ENCODE measurements around the gene IFITM1.
"Not testable (repeated sequence)": the region's sequence is repeated elsewhere in the genome, so short reads cannot be mapped to it uniquely, and the experiment has no call there.

IFITM1 gene

DNA sequence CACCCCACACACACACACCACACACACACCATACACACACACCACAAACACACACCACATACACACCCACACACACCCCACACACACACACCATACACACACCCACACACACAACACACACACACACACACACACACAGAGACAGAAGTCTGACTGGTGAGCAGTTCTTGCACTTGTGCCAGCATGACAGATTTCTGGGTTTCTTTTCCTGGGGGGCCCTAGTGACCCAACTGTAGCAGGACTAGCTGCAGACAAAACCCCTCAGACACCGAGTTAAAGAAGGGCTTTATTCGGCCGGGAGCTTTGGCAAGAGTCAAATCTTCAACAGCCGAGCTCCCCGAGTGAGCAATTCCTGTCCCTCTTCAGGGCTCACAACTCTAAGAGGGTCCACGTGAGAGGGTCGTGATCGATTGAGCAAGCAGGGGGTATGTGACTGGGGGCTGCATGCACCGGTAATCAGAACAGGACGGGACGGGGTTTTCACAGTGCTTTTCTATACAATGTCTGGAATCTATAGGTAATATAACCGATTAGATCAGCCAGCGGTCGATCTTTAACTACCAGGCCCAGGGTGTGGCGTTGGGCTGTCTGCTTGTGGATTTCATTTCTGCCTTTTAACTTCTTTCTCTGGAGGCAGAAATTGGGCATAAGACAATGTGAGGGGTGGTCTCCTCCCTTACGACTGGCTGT lies 36.3 kb downstream of the IFITM1 start:
- DNase-seq, result not testable (repeated sequence)

DNA sequence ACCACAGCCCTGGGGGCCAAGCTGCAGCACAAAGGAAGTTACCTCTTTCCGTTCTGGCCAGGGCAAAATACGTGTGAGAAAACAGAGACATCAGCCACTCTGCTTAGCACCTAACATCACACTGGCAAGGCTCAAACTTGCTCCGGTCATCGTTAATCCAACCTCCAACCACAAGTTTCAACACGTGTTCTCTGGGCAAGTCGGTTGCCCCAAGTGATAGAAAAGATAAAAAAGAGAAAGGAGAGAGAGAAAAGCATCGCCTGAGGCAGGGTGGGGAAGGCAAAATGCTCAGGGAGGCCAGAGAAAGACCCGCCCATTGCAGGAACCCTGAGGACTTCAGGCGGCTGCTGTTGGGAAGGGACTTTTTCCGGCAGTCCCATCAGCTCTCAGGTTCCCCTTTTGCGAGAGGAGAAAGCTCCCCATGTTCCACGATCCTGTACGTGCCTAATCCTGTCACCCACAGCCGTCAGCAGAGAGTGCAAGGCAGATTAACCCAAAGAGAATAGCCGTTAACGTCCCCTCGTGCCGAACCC lies 36.9 kb downstream of the IFITM1 start:
- no peak for DNase-seq

DNA sequence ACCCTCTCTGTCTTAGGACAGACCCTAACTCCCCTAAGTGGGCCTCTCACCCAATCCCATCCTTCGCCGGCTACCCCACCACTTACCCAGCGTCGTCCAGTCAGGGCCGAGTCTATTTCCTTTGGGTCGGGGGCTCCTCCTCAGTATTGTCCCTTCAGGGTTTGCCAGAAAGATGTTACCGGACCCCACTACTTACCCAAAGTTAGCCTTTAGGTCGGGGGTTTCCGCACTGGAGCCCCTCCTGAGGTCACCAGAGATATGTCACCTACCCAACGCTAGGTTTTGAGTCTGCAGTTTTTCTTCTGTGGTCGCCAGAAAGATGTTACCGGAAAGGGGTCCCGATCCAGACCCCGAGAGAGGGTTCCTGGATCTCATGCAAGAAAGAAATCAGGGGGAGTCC lies 37.6 kb downstream of the IFITM1 start:
- no peak for DNase-seq

DNA sequence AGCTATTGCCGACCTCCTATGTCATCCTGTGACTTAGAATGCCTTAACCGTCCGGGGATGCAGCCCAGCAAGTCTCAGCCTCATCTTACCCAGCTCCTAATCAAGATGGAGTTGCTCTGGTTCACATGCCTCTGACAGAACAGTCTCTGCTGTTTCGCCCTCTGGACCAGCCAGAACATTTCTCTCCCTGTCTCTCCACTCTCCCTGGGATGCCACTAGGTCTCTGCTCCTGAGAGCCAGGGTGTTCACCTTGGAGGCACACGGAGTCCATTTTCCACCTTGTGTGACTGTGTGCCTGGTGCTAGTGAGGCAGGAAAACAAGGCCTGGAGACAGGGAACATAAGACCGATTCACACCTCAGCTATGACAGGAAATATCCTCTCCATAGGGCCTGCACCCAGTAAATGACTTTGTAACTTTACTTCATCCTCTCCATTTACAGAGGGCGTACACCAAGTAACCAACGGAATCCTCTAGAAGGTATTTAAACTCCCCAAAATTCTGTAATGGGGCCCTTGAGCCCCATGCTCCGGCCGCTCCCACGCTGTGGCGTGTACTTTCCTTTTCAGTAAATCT lies 38.7 kb downstream of the IFITM1 start:
- no peak for DNase-seq

DNA sequence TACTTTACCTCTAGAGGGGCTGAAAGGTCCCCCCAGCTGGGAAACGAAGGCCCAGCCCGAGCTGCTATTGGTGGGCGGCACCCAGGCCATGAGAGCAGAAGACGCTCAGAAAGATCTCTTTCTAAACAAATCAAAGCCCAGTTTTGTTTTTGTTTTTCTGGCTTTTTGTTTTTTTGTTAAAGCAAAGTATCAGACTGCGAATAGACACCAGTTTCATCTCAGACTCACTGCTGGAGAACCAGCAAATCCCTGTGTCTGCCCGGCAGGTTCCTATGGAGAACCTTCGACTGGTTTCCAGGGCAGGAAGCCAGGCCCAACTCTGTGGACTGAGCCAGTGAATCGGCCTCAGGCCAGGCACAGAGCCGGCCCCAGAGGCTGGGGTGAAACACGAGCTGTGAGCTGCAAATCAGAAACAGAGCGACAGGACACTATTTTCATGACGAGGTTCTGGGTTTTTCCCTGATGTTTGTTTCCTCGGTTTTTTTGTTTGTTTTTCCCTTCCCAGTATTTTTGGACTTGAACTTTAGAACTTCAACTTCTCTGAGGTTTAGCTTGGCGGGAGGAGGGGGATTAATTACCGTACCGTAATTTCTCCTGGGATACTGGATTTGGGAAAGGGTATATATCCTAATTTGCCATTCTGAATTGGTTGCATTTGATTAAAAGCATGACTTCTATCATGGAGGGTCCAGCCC lies 39.5 kb downstream of the IFITM1 start:
- DNase-seq, result no peak

DNA sequence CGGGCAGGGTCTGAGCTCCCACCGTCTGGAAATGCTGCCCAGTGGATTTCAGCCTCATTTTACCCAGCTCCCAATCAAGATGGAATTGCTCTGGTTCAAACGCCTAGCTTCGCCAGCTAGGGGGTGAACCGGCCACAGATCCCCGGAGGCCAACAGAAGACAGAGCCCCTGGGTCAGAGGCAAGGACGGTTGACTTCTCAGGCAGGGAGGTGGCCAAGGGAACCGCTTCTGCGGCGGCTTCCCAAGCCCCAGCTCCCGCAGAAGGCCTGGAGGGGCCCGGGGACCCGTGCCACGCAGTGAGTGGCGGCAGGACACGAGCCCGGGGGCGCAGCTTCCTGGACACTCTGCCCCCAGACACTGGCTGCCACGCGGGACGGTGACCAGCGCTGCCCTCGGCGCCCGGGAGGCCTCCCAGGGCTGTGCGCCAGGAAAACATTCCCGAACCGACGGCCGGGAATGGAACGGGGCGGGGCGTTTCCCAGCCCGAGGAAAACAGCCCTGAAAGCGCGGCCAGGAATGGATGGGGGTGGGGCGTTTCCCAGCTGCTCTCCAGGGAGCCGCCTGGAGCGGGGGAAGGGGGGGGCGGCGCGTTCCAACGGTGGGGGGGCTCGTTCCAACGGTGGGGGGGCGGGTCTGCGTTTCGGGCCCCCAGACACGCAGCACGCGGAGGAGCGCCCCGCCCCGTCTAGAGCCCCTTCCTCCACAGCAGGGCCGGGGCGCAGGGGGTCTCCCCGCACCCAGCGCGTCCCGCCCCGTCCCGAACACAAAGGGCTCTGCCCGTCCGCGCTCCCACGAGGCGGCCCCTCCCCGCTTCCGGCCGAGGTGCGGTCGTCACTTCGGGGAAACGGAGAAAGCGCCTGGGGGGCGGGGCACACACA lies 42.0 kb downstream of the IFITM1 start:
- peak; percentile 80 for DNase-seq

DNA sequence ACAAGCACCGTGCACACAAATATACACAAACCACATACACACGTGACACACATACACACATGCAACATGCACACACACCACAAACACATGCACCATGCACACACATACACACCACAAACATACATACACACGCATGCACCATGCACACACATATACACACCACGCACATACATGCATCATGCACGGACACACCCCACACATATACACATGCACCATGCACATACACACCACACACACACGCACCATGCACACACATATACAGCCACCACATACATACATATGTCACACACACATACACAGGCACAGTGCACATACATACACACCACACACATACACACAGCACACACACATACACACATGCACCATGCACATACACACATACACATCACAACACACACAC lies 42.8 kb downstream of the IFITM1 start:
- DNase-seq, result no peak

DNA sequence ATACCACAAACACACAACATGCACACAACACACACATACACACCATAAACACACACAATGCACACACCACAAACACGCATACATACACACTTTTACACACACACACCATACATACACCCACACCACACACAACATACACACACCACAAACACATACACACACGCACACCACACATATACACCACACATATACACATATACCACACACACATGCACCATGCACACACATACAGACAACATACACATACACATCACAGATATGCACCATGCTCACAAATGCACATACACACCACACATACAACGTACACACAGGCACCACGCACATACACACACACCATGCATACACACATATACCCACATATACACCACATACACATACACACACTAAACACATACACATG lies 43.7 kb downstream of the IFITM1 start:
- DNase-seq, result no peak

DNA sequence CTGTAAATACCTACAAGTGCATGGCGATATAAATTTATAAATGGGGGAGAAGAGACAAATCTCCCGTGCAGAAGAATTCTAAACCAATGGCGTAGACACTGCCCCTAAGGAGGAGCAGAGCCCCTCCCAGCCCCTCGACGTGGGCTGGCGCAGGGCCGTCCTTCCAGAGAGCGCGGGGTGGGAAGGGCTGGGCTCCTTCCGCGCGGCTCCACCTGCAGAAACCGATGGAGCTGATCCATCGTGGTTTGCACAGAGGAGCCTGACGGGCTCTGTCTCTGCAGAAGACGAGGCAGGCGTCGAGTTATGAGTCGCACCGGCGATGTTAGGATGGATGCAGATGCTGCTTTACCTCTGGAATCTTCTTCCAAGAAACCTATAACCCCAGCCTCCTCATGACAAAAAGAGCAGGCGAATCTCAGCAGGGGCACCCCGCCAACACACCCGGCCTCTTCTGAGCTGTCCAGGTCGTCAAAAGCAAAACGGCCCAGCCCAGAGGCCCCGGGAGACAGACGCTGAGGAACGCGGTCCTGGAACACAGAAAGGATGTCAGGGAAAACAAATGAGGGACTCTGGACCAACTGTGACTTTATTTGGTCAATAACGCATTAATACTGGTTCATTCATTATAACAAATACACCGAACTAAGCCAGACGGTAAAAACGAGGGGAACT lies 44.4 kb downstream of the IFITM1 start:
- DNase-seq, result no peak

DNA sequence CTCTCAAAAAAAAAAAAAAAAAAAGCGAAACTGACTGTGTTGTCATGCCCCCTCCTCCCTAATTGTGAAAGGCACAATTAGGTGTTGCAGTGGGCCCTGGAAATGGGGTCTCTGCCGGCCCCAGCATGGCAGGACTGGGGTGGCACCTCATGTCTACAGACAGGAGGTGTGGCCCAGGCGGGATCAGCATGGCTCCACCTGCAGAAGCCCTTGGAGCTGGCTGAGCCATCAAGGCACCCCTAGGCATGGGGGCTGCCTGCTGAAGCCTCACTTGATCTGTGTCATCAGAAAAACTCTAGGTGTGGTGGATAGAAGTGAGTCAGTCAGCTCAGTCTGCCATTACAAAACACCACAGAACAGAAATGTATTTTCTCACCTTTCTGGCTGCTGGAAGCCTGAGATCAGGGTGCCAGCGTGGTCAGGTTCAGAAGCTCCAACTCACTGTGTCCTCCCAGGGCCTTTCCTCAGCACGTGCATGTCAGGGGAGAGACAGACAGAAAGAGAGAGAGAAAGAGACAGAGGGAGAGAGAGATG lies 45.4 kb downstream of the IFITM1 start:
- DNase-seq, result no peak

DNA sequence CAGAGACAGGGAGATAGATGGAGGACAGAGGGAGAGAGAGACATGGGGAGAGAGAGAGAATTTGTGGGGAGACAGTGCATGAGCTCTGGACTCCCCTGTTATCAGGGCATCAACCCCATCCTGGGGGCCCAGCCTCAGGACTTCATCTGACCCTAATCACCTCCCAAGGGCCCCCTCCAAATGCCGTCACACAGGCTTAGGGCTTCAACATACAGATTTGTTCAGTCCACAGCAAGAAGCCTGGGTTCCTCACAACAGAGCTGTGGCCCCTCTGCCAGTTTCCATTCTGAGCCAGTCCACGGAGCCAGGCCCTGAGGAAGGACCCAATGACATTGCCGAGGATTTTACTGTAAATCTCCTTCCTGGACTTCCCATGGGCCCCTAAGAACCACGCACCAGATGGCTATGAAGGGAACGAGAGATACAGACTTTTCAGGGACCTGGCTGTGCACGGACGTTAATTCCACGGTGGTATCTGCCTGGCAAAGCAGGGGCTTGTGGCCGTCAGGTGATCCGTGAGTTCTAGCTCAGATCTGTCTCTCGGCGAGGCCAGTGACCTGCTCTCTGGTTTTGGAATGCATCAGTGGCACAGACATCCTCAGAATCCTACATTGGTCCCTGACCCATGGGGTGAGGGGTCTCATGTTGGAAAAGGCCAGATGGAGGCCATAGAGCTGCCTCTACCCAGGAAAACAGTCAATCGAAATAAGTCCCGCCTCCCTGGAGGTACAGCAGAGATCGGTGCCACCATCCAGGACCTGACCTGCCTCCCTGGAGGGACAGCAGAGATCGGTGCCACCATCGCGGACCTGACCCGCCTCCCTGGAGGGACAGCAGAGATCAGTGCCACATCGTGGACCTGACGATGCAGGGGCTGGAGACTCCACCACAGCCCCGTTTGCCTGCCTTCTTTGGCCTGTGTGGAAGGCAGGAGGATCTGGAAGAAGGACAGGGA lies 46.8 kb downstream of the IFITM1 start:
- DNase-seq, result no peak

DNA sequence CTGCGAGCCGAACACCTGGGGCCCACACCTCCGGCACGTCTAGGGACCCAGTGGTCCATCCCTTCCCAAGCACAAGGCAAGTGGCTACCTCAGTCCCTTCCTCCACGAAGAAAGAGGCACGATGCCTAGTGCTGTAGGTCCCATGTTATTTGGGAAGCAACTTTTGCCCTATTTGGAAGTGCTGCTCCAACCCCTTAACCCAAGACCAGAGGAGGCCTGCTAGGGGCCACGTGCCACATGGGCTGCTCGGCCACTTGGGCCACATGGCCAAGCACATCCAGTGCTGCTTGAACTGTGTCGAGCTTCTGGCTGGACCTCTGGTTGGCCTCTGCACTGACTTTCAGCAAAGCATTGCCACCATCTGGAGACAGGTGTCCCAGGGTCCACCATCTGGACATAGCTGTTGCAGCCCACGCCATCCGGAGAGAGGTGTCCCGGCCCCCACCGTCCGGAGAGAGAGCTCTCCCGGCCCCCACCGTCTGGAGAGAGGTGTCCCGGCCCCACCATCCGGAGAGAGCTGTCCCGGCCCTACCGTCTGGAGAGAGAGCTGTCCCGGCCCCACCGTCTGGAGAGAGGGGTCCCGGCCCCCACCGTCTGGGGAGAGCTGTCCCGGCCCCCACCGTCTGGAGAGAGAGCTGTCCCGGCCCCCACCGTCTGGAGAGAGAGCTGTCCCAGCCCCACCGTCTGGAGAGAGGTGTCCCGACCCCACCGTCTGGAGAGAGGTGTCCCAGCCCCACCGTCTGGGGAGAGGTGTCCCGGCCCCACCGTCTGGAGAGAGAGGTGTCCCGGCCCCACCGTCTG lies 49.0 kb downstream of the IFITM1 start:
- DNase-seq, result no peak

DNA sequence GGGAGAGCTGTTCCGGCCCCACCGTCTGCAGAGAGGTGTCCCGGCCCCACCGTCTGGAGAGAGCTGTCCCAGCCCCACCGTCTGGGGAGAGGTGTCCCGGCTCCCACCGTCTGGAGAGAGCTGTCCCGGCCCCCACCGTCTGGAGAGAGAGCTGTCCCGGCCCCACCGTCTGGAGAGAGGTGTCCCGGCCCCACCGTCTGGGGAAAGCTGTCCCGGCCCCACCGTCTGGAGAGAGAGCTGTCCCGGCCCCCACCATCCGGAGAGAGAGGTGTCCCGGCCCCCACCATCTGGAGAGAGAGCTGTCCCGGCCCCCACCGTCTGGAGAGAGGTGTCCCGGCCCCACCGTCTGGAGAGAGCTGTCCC lies 49.6 kb downstream of the IFITM1 start:
- not testable (repeated sequence) for DNase-seq

DNA sequence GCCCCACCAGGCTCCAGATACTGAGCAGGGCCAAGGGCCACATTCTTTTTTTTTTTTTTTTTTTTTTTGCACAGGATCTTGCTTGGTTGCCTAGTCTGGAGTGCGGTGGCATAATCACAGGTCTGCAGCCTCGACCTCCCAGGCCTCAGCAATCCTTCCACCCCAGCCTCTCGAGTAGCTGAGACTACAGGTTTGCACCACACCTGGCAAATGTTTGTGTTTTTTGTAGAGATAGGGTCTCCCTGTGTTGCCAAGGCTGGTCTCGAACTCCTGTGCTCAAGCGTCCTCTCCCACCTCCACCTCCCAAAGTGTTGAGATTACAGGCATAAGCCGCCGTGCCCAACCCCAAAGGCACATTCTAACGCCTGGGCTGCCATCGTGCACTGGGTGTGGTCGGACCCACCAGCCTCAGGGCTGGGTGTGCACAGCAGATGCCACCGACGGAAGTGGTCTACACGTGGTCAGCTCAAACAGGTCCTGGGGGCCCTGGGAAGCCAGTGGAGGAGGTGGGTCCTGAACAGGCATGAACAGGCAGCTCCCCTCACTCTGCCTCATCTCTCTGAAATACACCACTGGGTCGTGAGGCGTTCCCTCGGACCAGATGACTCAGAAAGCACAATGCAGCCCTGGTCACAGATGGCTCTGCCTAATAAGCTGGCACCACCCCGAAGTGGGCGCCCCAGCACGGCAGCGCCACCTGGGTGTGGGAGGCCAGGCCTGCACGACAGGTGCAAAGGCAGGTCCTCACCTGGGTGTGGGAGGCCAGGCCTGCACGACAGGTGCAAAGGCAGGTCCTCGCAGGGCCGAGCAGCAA lies 50.3 kb downstream of the IFITM1 start:
- peak; percentile 39 for DNase-seq

Data from effector CD8-positive, alpha-beta T cell (primary cell).